A673 (cell line): ENCODE measurements around the gene ULK1.

ENCODE experiments used
- CTCF ChIP-seq: fragments of 300-800, 200-600 bp; sonication (generic); conservative IDR thresholded peaks from 2 replicates; pipeline ENCODE4 v1.5.1; 2017; ENCODE audit warnings: low read depth, mild to moderate bottlenecking, antibody characterized with exemption, low read length, moderate library complexity, mixed read lengths
- EZH2 ChIP-seq: fragments of 200-600 bp; sonication (generic); IDR thresholded peaks from 2 replicates; pipeline ENCODE4 v1.6.1; 2017; ENCODE audit warnings: borderline replicate concordance, low read depth, mild to moderate bottlenecking, mixed read lengths, antibody characterized with exemption, low read length; ENCODE audit not compliant: poor library complexity, severe bottlenecking

DNA sequence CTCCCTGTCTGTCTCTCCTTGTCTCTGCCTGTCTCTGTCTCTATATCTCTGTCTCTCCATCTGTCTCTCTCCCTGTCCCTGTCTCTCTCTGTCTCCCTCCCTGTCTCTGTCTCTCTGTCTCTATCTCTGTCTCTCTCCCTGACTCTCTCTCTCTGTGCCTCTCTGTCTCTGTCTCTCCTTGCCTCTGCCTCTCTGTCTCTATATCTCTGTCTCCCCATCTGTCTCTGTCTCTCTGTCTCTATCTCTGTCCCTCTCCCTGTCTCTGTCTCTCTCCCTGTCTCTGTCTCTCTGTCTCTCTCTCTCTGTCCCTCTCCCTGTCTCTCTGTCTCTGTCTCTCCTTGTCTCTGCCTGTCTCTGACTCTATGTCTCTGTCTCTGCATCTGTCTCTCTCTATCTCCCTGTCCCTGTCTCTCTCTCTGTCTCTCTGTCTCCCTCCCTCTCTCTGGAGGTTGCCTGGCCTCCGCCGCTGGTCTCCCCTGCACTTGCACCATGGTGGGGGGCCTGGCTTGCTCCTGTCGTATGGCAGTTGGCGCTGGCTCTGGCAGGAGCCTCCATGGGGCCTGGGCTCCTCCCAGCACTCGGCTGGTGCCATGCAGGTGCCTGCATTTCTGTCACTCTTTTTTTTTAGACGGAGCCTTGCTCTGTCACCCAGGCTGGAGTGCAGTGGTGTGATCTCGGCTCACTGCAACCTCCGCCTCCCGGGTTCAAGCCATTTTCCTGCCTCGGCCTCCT is 37.9 kb upstream of the ULK1 start:
- TF ChIP-seq CTCF = no peak
- TF ChIP-seq EZH2 = no peak
